Panc1 (cell line): ENCODE data around the gene STXBP5L.

Source experiments
- POLR2AphosphoS5 ChIP-seq: IDR thresholded peaks from 2 replicates; pipeline ENCODE4 v1.6.1; 2012; ENCODE audit warnings: mild to moderate bottlenecking, low read depth, low read length, moderate library complexity
- TCF7L2 ChIP-seq: IDR thresholded peaks from 2 replicates; pipeline ENCODE4 v1.6.1; 2011; ENCODE audit warnings: mild to moderate bottlenecking, low read depth, low read length, inconsistent platforms
- TF ChIP-seq, protein P1 (sequence below): fragments of 450-650 bp; IDR thresholded peaks from 2 replicates; pipeline ENCODE4 v1.5.1; 2017; ENCODE audit warnings: mild to moderate bottlenecking

DNA sequence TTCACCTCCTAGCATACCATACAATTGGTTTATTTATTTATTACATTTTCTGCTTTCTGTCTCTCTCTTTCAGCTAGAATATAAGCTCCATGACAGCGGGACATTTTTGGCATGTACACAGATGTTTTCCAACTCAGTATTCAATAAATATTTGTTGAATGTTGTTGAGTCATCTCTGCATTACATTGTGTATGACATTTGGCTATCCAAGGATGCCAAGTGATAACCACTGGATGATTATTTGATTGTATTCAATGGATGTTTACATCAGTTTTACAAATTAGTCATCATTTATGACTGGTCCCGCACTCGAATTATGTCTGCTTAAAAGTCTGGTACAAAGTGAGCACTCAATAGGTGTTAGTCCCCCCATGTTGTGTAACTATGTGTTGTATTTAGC lies 49.5 kb upstream of the STXBP5L start:
- TF ChIP-seq, protein P1, sequence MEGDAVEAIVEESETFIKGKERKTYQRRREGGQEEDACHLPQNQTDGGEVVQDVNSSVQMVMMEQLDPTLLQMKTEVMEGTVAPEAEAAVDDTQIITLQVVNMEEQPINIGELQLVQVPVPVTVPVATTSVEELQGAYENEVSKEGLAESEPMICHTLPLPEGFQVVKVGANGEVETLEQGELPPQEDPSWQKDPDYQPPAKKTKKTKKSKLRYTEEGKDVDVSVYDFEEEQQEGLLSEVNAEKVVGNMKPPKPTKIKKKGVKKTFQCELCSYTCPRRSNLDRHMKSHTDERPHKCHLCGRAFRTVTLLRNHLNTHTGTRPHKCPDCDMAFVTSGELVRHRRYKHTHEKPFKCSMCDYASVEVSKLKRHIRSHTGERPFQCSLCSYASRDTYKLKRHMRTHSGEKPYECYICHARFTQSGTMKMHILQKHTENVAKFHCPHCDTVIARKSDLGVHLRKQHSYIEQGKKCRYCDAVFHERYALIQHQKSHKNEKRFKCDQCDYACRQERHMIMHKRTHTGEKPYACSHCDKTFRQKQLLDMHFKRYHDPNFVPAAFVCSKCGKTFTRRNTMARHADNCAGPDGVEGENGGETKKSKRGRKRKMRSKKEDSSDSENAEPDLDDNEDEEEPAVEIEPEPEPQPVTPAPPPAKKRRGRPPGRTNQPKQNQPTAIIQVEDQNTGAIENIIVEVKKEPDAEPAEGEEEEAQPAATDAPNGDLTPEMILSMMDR = no peak
- TF ChIP-seq TCF7L2 = no peak
- TF ChIP-seq POLR2AphosphoS5 = no peak
